ENCODE results near the gene ACAA1. TPM values are rescaled to one million over a fixed set of nuclear protein-coding genes. Genes with fewer than 3 reads are reported as not detected.

ACAA1 gene
- 100 to 1,000 TPM; 192 to 441 (median 309) TPM for total RNA-seq
- long read RNA-seq, transcript ACAA1-202 (12 exons, 1,785 nt), result major isoform, 143 of 164 reads
- long read RNA-seq, partial matches to known transcripts, result 10 of 164 reads
- long read RNA-seq, other reads (novel, unspliced or antisense), result 11 of 164 reads

DNA sequence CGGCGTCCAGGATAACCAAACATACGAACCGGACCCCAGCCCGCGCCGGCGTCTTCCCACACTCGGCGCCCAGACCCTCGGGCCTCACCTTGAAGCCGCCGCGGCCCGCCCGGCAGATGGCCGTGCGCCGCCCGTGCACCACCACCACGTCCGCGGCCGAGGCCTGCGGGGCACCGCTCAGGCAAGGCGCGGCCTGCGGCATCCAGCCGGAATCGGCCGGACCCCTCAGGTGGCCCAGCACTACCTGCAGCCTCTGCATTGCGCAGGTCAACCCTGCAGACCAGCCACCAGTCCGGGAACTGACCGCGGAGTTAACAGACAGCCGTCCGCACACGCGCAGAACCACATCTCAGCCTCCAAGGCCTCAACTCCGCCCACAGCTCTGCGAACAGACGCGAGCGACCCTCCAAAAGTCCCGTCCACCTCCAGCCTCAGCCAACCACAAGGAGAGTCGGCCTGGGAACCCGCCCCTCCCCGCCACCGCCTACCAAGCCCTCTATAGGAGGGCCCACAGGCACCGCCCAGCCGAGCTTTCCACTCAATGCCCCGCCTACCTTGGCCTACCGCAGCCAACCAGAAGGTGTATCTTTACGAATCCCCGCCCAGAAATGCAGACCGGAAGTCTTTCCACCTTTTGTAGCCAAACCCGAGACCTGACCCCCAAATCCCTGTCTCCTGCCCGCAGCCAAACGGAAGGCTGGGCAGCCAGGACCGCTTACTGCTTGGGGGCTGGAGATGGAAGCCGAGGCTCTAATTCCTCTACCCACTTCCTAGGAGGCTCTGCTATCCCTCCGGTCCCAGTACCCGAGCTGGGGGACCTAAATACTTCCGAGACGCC is at the start of gene ACAA1:
Gene ACAA1 (minus strand): TSS at position 351 of the 838 bp plus-strand sequence. CDS start 92 bp downstream, at position 259.
- peak within 1 kb of the TSS; percentile 81 to 92 (median 90) for H3K27ac ChIP-seq
- 3% methylated on average over 18 of the region's 66 CpGs for WGBS (ENCODE audit: insufficient coverage, low coverage, low lambda C conversion rate, missing lambda C conversion rate)
- H3K4me1 ChIP-seq, result peaks cover 0 to 54% (median 20%) of the 10 kb centered on the region in 4 donors
- H3K9me3 ChIP-seq, result no peaks in the 10 kb centered on the region
- intact Hi-C loops (cut with DNase I), result no loop called here
- no peaks in the 10 kb centered on the region for H3K27me3 ChIP-seq
- ATAC-seq (peak; percentile 83 to 94 (median 86)), DNase-seq (peak; percentile 100)
- peak within 1 kb of the TSS; percentile 97 to 99 (median 98) for H3K4me3 ChIP-seq
- TF ChIP-seq, protein P1, sequence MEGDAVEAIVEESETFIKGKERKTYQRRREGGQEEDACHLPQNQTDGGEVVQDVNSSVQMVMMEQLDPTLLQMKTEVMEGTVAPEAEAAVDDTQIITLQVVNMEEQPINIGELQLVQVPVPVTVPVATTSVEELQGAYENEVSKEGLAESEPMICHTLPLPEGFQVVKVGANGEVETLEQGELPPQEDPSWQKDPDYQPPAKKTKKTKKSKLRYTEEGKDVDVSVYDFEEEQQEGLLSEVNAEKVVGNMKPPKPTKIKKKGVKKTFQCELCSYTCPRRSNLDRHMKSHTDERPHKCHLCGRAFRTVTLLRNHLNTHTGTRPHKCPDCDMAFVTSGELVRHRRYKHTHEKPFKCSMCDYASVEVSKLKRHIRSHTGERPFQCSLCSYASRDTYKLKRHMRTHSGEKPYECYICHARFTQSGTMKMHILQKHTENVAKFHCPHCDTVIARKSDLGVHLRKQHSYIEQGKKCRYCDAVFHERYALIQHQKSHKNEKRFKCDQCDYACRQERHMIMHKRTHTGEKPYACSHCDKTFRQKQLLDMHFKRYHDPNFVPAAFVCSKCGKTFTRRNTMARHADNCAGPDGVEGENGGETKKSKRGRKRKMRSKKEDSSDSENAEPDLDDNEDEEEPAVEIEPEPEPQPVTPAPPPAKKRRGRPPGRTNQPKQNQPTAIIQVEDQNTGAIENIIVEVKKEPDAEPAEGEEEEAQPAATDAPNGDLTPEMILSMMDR (IDR thresholded peaks at IDR 0.05), result no peak
- TF ChIP-seq POLR2A (IDR thresholded peaks at IDR 0.05), result peak; percentile 97
- peaks cover 0 to 39% (median 17%) of the 10 kb centered on the region in 4 donors for H3K36me3 ChIP-seq

- H3K4me3 ChIP-seq, result no peak overlapping the region
- H3K27ac ChIP-seq, result no peak overlapping the region
- no peaks in the 10 kb centered on the region for H3K36me3 ChIP-seq
- H3K9me3 ChIP-seq, result no peaks in the 10 kb centered on the region
- ATAC-seq (no peak), DNase-seq (no peak)
- 61% methylated on average over 2 of the region's 2 CpGs for WGBS (ENCODE audit: insufficient coverage, low coverage, low lambda C conversion rate, missing lambda C conversion rate)
- TF ChIP-seq, protein P1 (IDR thresholded peaks at IDR 0.05), result no peak
- no peak for TF ChIP-seq POLR2A (IDR thresholded peaks at IDR 0.05)
- H3K4me1 ChIP-seq, result peaks cover 0 to 10% (median 0%) of the 10 kb centered on the region in 4 donors
- intact Hi-C loops (cut with DNase I), result no loop called here
- no peaks in the 10 kb centered on the region for H3K27me3 ChIP-seq
Observed at GRCh38 chr3:38177181-38177580, 40.3 kb upstream of the ACAA1 start.

GRCh38 chr3:38173834-38174418 is 37.0 kb upstream of the ACAA1 start:
- Histone ChIP-seq H3K4me1 (peaks cover 0 to 10% (median 0%) of the 10 kb centered on the region in 4 donors), H3K4me3 (no peak overlapping the region), H3K27me3 (no peaks in the 10 kb centered on the region), H3K27ac (no peak overlapping the region), H3K36me3 (no peaks in the 10 kb centered on the region), H3K9me3 (no peaks in the 10 kb centered on the region)
- no peak for TF ChIP-seq POLR2A (IDR thresholded peaks at IDR 0.05)
- TF ChIP-seq, protein P1 (IDR thresholded peaks at IDR 0.05), result no peak
- ATAC-seq (no peak), DNase-seq (no peak)
- intact Hi-C loops (cut with DNase I), result no loop called here
- 80% methylated on average over 2 of the region's 5 CpGs for WGBS (ENCODE audit: insufficient coverage, low coverage, low lambda C conversion rate, missing lambda C conversion rate)

DNA sequence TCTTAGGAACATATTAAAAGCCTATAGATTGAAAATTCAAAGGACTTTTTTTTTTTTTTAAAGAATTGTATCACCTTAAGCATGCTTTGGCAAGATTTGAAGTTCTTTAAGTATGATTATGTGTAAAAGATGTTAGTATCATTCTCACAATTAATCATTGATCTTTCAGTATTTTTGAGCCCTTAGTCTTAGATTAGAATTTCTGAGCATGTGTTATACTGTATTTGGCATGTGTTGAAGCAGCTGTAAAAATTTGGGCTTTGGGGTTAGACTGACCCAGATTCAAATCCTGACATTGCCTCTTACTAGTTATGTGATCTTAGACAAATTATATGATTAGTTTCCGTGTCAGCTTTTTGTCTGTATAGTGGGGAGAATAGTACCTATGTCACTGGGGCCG is 34.7 kb upstream of the ACAA1 start:
- TF ChIP-seq, protein P1 (IDR thresholded peaks at IDR 0.05), result no peak
- TF ChIP-seq POLR2A (IDR thresholded peaks at IDR 0.05), result no peak
- no peak for ATAC-seq

More for the DNA sequence above, 34.7 kb upstream of the ACAA1 start:
- no peak for DNase-seq
- Histone ChIP-seq H3K36me3 (no peaks in the 10 kb centered on the region), H3K4me3 (no peak overlapping the region), H3K9me3 (no peaks in the 10 kb centered on the region), H3K4me1 (peaks cover 0 to 15% (median 0%) of the 10 kb centered on the region in 4 donors), H3K27me3 (no peaks in the 10 kb centered on the region), H3K27ac (no peak overlapping the region)
- WGBS (ENCODE audit: insufficient coverage, low coverage, low lambda C conversion rate, missing lambda C conversion rate), result 79% methylated on average over 2 of the region's 2 CpGs
- intact Hi-C loops (cut with DNase I), result no loop called here

Data from right lobe of liver (tissue), 6 donors.